ENCODE measurements around the gene NUMB.

NUMB gene

GRCh38 chr14:73458183-73458976 lies at the start of gene NUMB:
Gene NUMB, minus strand, starts transcription at chr14:73458546. Its CDS starts 102,795 bp downstream, at chr14:73355751.
- DNase-seq (ENCODE audit: low read depth): peak; percentile 90

- no peak for DNase-seq (ENCODE audit: low read depth)
Measured at GRCh38 chr14:73503648-73504047, 45.3 kb upstream of the NUMB start.

GRCh38 chr14:73502017-73502619 lies 43.8 kb upstream of the NUMB start:
- no peak for DNase-seq (ENCODE audit: low read depth)

- no peak for DNase-seq (ENCODE audit: low read depth)
Measured at GRCh38 chr14:73500360-73500759, 42.0 kb upstream of the NUMB start.

GRCh38 chr14:73494593-73494992 lies 36.2 kb upstream of the NUMB start:
- DNase-seq (ENCODE audit: low read depth): no peak

- no peak for DNase-seq (ENCODE audit: low read depth)
Measured at GRCh38 chr14:73492670-73493069, 34.3 kb upstream of the NUMB start.

- no peak for DNase-seq (ENCODE audit: low read depth)
Measured at GRCh38 chr14:73492043-73492552, 33.8 kb upstream of the NUMB start.

GRCh38 chr14:73491256-73492042 lies 33.1 kb upstream of the NUMB start:
- DNase-seq (ENCODE audit: low read depth): peak; percentile 56

GRCh38 chr14:73489481-73490175 lies 31.3 kb upstream of the NUMB start:
- DNase-seq (ENCODE audit: low read depth): no peak

- DNase-seq (ENCODE audit: low read depth): no peak
Measured at GRCh38 chr14:73478684-73479083, 20.3 kb upstream of the NUMB start.

GRCh38 chr14:73477618-73478266 lies 19.4 kb upstream of the NUMB start:
- DNase-seq (ENCODE audit: low read depth): no peak

- DNase-seq (ENCODE audit: low read depth): no peak
Measured at GRCh38 chr14:73476451-73476931, 18.1 kb upstream of the NUMB start.

- DNase-seq (ENCODE audit: low read depth): no peak
Measured at GRCh38 chr14:73474952-73475351, 16.6 kb upstream of the NUMB start.

GRCh38 chr14:73472185-73473114 lies 14.1 kb upstream of the NUMB start:
- DNase-seq (ENCODE audit: low read depth): no peak

GRCh38 chr14:73471582-73472184 lies 13.3 kb upstream of the NUMB start:
- DNase-seq (ENCODE audit: low read depth): no peak

GRCh38 chr14:73468828-73469375 lies 10.6 kb upstream of the NUMB start:
- no peak for DNase-seq (ENCODE audit: low read depth)

- DNase-seq (ENCODE audit: low read depth): no peak
Measured at GRCh38 chr14:73467800-73468199, 9.5 kb upstream of the NUMB start.

- peak; percentile 48 for DNase-seq (ENCODE audit: low read depth)
Measured at GRCh38 chr14:73467377-73467776, 9.0 kb upstream of the NUMB start.

GRCh38 chr14:73466861-73467260 lies 8.5 kb upstream of the NUMB start:
- no peak for DNase-seq (ENCODE audit: low read depth)

Measured in stimulated activated CD8-positive, alpha-beta memory T cell treated with anti-CD3 and anti-CD28 coated beads, Interleukin-12 subunit alpha, Interleukin-12 subunit beta, amount 100 ng/mL, for 4 hours (primary cell).